ENCODE measurements around the gene PVALEF.

Gene PVALEF

DNA sequence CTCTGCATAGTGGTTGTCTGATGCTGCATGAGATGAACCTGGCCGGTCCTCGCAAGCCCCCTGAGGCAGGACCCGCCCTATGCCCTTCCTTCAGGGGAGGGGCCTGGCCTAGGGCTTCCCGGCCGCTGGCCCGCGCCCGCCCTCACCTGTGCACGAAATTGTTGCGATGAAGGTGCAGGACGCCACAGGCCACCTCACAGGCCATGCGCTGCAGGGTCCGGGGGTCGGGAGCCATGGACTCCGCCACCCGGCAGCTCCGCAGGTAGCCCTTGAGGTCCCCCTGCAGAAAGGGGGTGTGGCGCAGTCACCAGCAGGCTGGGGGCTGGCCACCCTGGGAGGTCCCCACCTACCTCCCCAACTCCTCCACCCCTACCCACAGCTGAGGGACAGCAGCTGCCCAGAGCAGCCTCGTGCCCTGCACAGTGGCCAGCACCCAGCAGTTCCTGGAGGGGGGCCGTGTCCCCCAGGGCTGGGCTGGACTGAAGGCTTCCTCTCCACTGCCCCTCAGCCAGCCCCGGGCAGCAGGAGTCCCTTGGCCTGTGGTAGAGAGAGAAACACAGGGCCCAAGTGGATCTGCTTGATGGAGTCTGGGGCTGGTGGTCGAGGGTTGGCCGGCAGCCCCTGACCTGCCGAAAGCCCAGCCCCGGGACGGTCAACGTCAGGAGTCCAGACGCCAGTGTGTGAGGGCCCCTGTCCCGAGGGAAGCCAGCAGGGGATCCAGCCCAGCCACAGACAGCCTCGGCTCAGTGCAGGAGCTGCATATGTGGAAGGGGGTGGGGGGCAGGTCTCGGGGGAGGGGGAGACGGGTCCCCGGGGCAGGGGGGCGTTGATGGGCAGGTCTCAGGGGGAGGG, 38.8 kb upstream of the PVALEF start:
- TF ChIP-seq, protein P1, sequence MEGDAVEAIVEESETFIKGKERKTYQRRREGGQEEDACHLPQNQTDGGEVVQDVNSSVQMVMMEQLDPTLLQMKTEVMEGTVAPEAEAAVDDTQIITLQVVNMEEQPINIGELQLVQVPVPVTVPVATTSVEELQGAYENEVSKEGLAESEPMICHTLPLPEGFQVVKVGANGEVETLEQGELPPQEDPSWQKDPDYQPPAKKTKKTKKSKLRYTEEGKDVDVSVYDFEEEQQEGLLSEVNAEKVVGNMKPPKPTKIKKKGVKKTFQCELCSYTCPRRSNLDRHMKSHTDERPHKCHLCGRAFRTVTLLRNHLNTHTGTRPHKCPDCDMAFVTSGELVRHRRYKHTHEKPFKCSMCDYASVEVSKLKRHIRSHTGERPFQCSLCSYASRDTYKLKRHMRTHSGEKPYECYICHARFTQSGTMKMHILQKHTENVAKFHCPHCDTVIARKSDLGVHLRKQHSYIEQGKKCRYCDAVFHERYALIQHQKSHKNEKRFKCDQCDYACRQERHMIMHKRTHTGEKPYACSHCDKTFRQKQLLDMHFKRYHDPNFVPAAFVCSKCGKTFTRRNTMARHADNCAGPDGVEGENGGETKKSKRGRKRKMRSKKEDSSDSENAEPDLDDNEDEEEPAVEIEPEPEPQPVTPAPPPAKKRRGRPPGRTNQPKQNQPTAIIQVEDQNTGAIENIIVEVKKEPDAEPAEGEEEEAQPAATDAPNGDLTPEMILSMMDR (IDR thresholded peaks at IDR 0.05; ENCODE audit: low read depth, low read length) = no peak
- no peak overlapping the region for H3K4me3 ChIP-seq (ENCODE audit: low read depth, low read length)

GRCh38 chr17:81127133-81127455, 38.2 kb upstream of the PVALEF start:
- TF ChIP-seq, protein P1 (IDR thresholded peaks at IDR 0.05; ENCODE audit: low read depth, low read length) = no peak
- H3K4me3 ChIP-seq (ENCODE audit: low read depth, low read length) = no peak overlapping the region

- H3K4me3 ChIP-seq (ENCODE audit: low read depth, low read length) = no peak overlapping the region
- TF ChIP-seq, protein P1 (IDR thresholded peaks at IDR 0.05; ENCODE audit: low read depth, low read length) = no peak
These were observed 37.7 kb upstream of the PVALEF start for GRCh38 chr17:81127526-81128177.

- no peak overlapping the region for H3K4me3 ChIP-seq (ENCODE audit: low read depth, low read length)
- TF ChIP-seq, protein P1 (IDR thresholded peaks at IDR 0.05; ENCODE audit: low read depth, low read length) = no peak
These were observed 37.0 kb upstream of the PVALEF start for GRCh38 chr17:81128338-81128737.

GRCh38 chr17:81128774-81129173, 36.5 kb upstream of the PVALEF start:
- TF ChIP-seq, protein P1 (IDR thresholded peaks at IDR 0.05; ENCODE audit: low read depth, low read length) = no peak
- no peak overlapping the region for H3K4me3 ChIP-seq (ENCODE audit: low read depth, low read length)

DNA sequence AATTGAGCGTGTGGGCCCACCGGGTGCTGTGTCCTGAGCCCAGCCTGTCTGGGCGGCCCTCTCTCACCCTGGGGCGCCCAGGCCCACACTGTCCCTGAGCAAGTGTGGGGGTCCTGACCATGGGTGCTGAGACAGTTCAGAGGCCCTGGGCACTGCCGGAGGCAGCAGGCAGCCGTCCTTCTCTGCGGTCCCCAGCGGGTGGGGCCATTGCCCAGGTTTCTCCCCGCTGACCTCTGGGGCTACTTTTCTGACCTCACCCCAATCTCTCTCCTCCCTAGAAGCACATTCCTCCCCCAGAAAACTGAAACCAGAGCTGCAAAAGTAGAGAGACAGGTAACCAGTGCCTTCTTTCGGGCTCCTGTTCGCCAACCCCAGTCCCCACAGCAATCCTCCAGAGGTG, 36.0 kb upstream of the PVALEF start:
- no peak overlapping the region for H3K4me3 ChIP-seq (ENCODE audit: low read depth, low read length)
- TF ChIP-seq, protein P1 (IDR thresholded peaks at IDR 0.05; ENCODE audit: low read depth, low read length) = no peak

- TF ChIP-seq, protein P1 (IDR thresholded peaks at IDR 0.05; ENCODE audit: low read depth, low read length) = no peak
- no peak overlapping the region for H3K4me3 ChIP-seq (ENCODE audit: low read depth, low read length)
These were observed 35.5 kb upstream of the PVALEF start for GRCh38 chr17:81129711-81130367.

Measured in WI38 (cell line).